Measurements from ENCODE around the gene RUNX2. TPM values are rescaled to one million over a fixed set of nuclear protein-coding genes. Genes with fewer than 3 reads are reported as not detected.

The RUNX2 gene
- total RNA-seq, 4 donors from 2014 or later: 1.00 to 8.1 (median 3.6) TPM

GRCh38 chr6:45543298-45544235, 215.4 kb downstream of the RUNX2 start:
- H3K4me1 ChIP-seq: peaks cover 0 to 17% (median 5%) of the 10 kb centered on the region in 4 donors
- in situ Hi-C loops (cut with MboI; ENCODE audit: low pct_ligation_motif_present in 1 of 4, low pct_unique_long_range_greater_than_20kb in 1 of 4, low sequenced_read_pairs in 3 of 4): no loop called here
- 81 to 84% methylated on average over 5 of the region's 5 CpGs for WGBS, 2 donors (ENCODE audit: low coverage in 1 of 2)

GRCh38 chr6:45545416-45545815, 217.3 kb downstream of the RUNX2 start:
- no peaks in the 10 kb centered on the region for H3K27me3 ChIP-seq
- H3K4me3 ChIP-seq: no peak overlapping the region
- intact Hi-C loops (cut with DNase I; ENCODE audit: low total_unique reads) (no loop called here), in situ Hi-C loops (cut with MboI; ENCODE audit: low pct_ligation_motif_present in 1 of 4, low pct_unique_long_range_greater_than_20kb in 1 of 4, low sequenced_read_pairs in 3 of 4) (no loop called here)
- peaks cover 0 to 12% (median 3%) of the 10 kb centered on the region in 4 donors for H3K4me1 ChIP-seq
- no peak for DNase-seq
- WGBS, 2 donors (ENCODE audit: low coverage in 1 of 2): 88 to 97% methylated on average over 2 of the region's 2 CpGs
- H3K9me3 ChIP-seq: no peaks in the 10 kb centered on the region
- TF ChIP-seq POLR2AphosphoS5 (IDR thresholded peaks at IDR 0.05) (no peak), POLR2A (IDR thresholded peaks at IDR 0.05) (no peak), CTCF (IDR thresholded peaks at IDR 0.05) (no peak), EP300 (IDR thresholded peaks at IDR 0.05; ENCODE audit: low read depth) (no peak)
- H3K36me3 ChIP-seq: no peaks in the 10 kb centered on the region
- no peak overlapping the region for H3K27ac ChIP-seq

More at GRCh38 chr6:45543298-45544235, 215.4 kb downstream of the RUNX2 start:
- TF ChIP-seq EP300 (IDR thresholded peaks at IDR 0.05; ENCODE audit: low read depth) (no peak), POLR2AphosphoS5 (IDR thresholded peaks at IDR 0.05) (no peak), POLR2A (IDR thresholded peaks at IDR 0.05) (no peak), CTCF (IDR thresholded peaks at IDR 0.05) (no peak)
- H3K27me3 ChIP-seq: no peaks in the 10 kb centered on the region
- H3K27ac ChIP-seq: no peak overlapping the region
- H3K9me3 ChIP-seq: no peaks in the 10 kb centered on the region
- DNase-seq: no peak
- H3K36me3 ChIP-seq: no peaks in the 10 kb centered on the region
- H3K4me3 ChIP-seq: no peak overlapping the region
- intact Hi-C loops (cut with DNase I; ENCODE audit: low total_unique reads): no loop called here

- DNase-seq: peak; percentile 52
- Histone ChIP-seq H3K9me3 (no peaks in the 10 kb centered on the region), H3K4me3 (no peak overlapping the region), H3K27ac (peak overlapping the region in 2 of 4 donors; percentile 30 to 32), H3K27me3 (no peaks in the 10 kb centered on the region), H3K36me3 (no peaks in the 10 kb centered on the region), H3K4me1 (no peaks in the 10 kb centered on the region)
- 78 to 85% methylated on average over 3 to 7 of the region's 7 CpGs for WGBS, 2 donors (ENCODE audit: low coverage in 1 of 2)
- intact Hi-C loops (cut with DNase I; ENCODE audit: low total_unique reads) (no loop called here), in situ Hi-C loops (cut with MboI; ENCODE audit: low pct_ligation_motif_present in 1 of 4, low pct_unique_long_range_greater_than_20kb in 1 of 4, low sequenced_read_pairs in 3 of 4) (no loop called here)
- TF ChIP-seq POLR2A (IDR thresholded peaks at IDR 0.05) (no peak), POLR2AphosphoS5 (IDR thresholded peaks at IDR 0.05) (no peak), CTCF (IDR thresholded peaks at IDR 0.05) (no peak), EP300 (IDR thresholded peaks at IDR 0.05; ENCODE audit: low read depth) (no peak)
Observed at GRCh38 chr6:45548657-45549515, 220.8 kb downstream of the RUNX2 start.

- Histone ChIP-seq H3K36me3 (no peaks in the 10 kb centered on the region), H3K4me3 (no peak overlapping the region), H3K27me3 (no peaks in the 10 kb centered on the region), H3K4me1 (peaks cover 0 to 21% (median 16%) of the 10 kb centered on the region in 4 donors), H3K9me3 (no peaks in the 10 kb centered on the region), H3K27ac (peak overlapping the region in 1 of 4 donors; percentile 0)
- intact Hi-C loops (cut with DNase I; ENCODE audit: low total_unique reads) (no loop called here), in situ Hi-C loops (cut with MboI; ENCODE audit: low pct_ligation_motif_present in 1 of 4, low pct_unique_long_range_greater_than_20kb in 1 of 4, low sequenced_read_pairs in 3 of 4) (no loop called here)
- TF ChIP-seq POLR2AphosphoS5 (IDR thresholded peaks at IDR 0.05): no peak
- TF ChIP-seq EP300 (IDR thresholded peaks at IDR 0.05; ENCODE audit: low read depth): no peak
- no peak for TF ChIP-seq CTCF (IDR thresholded peaks at IDR 0.05)
- no peak for TF ChIP-seq POLR2A (IDR thresholded peaks at IDR 0.05)
- DNase-seq: no peak
- WGBS, 2 donors (ENCODE audit: low coverage in 1 of 2): 65 to 82% methylated on average over 4 to 6 of the region's 6 CpGs
Observed at GRCh38 chr6:45552536-45552935, 224.4 kb downstream of the RUNX2 start.
